Muscle of back (tissue), 11 donors: ENCODE data around the gene ADCY4. TPM values are rescaled to one million over a fixed set of nuclear protein-coding genes. Genes with fewer than 3 reads are reported as not detected.
A peak's percentile ranks its signal among the peaks of the same experiment; 100 is the strongest.

Experiments used
- DNase-seq, 3 donors: peaks; one replicate each; pipeline versions ENCODE4 v3.0.0 to v3.0.0-alpha.2; 2013
- polyA plus RNA-seq, 10 donors: library from polyadenylated mRNA; unstranded; fragments of 120-200 nt; gene quantifications; one replicate each; pipeline ENCODE4 v1.2.1, GENCODE V29; 2013; ENCODE audit not compliant: insufficient read length in 10 of 10

ADCY4 gene
- polyA plus RNA-seq, 10 donors, result 8.5 to 23.7 (median 14.3) TPM

- no peak for DNase-seq
Observed at GRCh38 chr14:24316597-24316950, 18.3 kb downstream of the ADCY4 start.

DNA sequence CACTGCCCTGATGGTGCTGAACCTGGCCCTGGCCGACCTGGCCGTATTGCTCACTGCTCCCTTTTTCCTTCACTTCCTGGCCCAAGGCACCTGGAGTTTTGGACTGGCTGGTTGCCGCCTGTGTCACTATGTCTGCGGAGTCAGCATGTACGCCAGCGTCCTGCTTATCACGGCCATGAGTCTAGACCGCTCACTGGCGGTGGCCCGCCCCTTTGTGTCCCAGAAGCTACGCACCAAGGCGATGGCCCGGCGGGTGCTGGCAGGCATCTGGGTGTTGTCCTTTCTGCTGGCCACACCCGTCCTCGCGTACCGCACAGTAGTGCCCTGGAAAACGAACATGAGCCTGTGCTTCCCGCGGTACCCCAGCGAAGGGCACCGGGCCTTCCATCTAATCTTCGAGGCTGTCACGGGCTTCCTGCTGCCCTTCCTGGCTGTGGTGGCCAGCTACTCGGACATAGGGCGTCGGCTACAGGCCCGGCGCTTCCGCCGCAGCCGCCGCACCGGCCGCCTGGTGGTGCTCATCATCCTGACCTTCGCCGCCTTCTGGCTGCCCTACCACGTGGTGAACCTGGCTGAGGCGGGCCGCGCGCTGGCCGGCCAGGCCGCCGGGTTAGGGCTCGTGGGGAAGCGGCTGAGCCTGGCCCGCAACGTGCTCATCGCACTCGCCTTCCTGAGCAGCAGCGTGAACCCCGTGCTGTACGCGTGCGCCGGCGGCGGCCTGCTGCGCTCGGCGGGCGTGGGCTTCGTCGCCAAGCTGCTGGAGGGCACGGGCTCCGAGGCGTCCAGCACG lies 18.9 kb downstream of the ADCY4 start:
- DNase-seq, result peak in 1 of 3 donors; percentile 60

- no peak for DNase-seq
Observed at GRCh38 chr14:24315243-24315806, 19.5 kb downstream of the ADCY4 start.

DNA sequence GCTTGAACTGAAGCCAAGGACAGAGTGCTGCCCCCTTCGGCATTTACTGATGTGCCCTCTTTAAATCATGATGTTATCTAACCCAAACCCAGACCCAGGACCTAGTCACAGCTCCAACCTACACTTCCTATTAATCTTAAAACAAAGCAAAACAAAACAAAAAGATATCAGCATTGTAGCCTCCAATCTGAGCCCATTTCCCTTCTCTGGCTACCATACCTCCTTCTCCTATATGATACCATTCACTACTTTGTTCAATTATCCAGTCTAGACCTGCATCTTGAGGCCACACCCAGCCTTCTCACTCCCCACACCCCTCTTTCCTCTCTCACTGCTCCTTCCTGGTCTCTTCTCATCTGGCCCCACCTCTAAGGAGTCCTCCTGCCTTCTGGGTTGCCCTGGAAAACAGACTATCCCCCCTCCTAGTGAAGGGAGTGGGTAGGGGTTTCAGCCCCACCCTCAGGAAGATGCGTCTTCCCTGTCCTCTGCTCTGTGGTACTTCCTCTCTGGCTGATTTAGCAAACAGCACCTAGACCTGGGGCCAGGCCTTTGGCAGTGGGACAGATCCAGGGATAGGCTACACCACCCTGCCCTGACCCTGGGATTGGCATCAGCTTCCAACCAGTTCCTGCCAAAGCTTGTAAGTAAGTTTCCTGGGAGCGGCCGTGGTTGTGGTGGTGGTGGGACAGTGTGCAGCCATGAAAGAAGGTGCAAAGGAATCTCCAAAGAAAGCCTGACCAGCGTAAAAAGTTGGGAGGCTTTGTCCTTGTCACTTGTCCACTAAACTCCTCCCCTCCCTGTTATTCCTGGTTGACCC lies 20.3 kb downstream of the ADCY4 start:
- no peak for DNase-seq

DNA sequence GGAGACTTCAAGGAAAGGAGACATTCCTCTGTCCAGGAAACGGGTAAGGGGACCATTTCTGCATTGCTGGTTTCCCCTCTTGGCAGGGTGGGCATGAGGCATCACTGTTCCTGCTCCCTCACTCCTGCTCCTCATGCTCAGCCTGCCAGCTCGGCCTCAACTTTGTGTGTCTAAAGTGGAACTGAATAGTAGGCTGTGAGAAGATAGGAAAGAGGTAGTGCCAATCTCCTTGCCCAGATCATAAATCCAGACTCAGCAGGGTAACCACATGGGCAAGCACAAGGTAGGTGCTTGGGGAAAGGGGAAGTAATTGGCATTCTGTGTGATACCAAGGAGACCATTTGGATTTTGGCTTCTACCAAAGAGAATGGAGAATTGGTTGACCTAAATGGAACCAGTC lies 21.0 kb downstream of the ADCY4 start:
- no peak for DNase-seq

GRCh38 chr14:24312736-24313507 lies 21.9 kb downstream of the ADCY4 start:
- DNase-seq, result peak in 1 of 3 donors; percentile 54

DNA sequence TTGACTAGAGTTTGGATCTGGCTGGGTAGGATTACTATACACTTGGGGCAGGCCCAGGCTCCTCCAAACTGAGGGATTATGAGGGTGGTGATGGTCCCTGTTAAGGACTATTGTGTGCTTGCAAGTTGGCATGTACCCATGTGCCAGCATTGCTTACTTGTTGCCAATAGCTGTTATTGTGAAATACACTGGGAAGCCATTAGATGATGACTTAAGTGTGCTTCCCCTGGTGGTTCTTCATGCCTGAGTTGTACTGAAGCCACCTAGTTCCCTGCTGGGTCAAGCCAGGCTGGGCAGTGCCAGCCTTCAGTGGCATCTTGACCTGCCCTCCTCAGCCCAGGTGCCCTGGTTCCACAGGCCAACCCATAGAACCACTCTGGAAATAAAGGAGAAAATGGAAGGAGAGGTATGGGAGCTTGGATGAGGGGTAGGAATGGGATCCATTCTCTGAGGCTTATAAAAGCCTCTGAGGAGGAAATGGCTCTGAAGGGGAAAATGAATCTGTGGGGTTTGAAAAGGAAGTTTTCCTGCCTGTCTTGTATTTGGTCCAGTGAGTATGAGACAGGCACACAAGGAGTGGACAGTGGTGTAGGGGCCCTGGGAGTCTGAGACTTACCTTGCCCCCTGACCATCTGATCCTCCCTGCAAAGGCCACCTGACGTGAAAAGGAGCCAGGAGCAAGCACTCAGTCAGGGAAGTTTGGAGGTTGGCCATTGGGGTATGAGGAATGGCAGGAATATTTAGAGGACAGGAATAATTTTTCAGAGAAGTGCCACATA lies 22.8 kb downstream of the ADCY4 start:
- no peak for DNase-seq

DNA sequence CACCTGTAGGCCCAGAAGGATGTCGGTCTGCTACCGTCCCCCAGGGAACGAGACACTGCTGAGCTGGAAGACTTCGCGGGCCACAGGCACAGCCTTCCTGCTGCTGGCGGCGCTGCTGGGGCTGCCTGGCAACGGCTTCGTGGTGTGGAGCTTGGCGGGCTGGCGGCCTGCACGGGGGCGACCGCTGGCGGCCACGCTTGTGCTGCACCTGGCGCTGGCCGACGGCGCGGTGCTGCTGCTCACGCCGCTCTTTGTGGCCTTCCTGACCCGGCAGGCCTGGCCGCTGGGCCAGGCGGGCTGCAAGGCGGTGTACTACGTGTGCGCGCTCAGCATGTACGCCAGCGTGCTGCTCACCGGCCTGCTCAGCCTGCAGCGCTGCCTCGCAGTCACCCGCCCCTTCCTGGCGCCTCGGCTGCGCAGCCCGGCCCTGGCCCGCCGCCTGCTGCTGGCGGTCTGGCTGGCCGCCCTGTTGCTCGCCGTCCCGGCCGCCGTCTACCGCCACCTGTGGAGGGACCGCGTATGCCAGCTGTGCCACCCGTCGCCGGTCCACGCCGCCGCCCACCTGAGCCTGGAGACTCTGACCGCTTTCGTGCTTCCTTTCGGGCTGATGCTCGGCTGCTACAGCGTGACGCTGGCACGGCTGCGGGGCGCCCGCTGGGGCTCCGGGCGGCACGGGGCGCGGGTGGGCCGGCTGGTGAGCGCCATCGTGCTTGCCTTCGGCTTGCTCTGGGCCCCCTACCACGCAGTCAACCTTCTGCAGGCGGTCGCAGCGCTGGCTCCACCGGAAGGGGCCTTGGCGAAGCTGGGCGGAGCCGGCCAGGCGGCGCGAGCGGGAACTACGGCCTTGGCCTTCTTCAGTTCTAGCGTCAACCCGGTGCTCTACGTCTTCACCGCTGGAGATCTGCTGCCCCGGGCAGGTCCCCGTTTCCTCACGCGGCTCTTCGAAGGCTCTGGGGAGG lies 23.9 kb downstream of the ADCY4 start, which contains the start of gene LTB4R:
TSS of gene LTB4R (plus strand) at position 857 of the 959 bp plus-strand sequence. CDS start 4,150 bp downstream, outside the sequence.
- DNase-seq, result peak; percentile 53 to 92 (median 68)

- no peak for DNase-seq
Observed at GRCh38 chr14:24310265-24310645, 24.6 kb downstream of the ADCY4 start.

GRCh38 chr14:24309538-24310264 lies 25.2 kb downstream of the ADCY4 start, which contains the start of gene LTB4R2:
Gene LTB4R2 (plus strand): TSS chr14:24310140. CDS start chr14:24310665, 525 bp downstream.
- DNase-seq, result no peak

DNA sequence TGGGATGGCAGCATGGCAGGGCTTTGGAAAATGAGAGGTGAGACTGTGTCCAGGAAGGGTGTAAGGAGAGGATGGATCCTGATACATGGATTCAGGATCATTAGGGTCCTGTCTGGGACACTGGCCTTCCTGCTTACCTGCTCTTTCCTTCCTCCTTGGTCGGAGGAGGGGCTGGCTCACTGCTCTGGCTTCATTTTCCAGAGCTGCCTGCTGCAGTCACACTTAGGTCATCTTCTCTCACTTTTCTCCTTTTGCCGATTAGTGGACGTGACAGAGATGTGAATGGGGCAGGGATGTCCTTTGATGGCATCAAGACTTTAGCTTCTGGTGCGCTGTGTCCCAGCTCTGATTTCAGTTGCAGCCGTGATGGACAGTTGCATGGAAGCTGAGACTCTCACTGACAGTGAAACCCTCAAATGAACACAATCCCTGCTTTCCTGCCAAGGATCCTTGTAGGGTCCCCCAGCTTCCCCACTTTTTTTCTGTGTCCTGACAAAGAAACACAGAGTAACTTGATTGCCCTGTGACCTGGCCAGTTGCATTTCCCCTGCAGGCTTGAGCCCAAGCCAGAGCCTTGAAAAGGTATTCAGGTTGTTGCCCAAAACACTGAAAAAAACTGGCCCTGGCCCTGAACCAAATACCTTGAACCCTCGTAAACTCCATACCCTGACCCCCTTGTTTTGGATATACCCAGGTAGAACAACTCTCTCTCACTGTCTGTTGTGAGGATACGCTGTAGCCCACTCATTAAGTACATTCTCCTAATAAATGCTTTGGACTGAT lies 26.3 kb downstream of the ADCY4 start:
- no peak for DNase-seq

DNA sequence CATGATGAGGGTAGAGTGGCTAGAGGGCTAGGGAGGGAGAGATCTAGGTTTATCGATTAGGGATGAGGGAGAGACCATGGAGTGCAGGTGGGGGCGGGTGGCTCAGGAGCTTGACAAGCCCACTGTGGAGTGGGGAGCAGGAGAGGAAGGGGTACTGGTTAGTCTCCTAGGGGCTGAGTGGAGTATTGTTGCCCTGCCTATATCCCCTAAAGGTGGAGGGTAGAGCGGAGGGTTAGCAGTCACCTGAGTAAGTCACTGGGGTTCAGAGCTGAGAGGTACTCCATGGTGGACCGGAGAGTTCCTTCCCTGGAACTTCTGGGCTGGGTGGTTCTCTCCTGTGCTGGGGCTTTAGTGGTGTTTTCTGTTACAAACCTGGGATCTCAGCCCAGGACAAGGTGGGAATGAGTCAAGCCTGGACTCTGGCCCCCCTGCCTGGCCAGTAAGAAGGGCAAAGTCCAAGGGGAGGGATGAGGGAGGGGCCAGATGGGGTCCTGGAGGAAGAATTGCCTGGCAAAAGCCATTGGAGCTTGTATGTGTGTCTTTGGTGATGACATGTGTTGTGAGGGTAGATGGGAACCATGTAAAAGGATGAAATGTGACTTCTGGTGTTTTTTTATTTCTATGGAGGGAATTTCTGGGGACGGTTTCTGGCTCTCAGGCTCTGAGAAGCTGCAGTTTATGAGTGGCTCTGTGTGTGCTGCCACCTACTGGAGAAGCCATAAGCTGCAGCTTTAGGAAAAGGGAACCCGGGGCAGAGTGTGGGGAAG lies 27.1 kb downstream of the ADCY4 start, which contains the start of gene CIDEB:
TSS of gene CIDEB (minus strand) at position 403 of the 767 bp plus-strand sequence. CDS start at position 284, 119 bp downstream.
- DNase-seq, result peak; percentile 38 to 73 (median 50)

GRCh38 chr14:24307156-24307574 lies 27.7 kb downstream of the ADCY4 start:
- no peak for DNase-seq

GRCh38 chr14:24304019-24304387 lies 30.9 kb downstream of the ADCY4 start:
- DNase-seq, result no peak

GRCh38 chr14:24300326-24300980 lies 34.4 kb downstream of the ADCY4 start:
- no peak for DNase-seq
